ENCODE data around the gene INSL3. TPM values are rescaled to one million over a fixed set of nuclear protein-coding genes. Genes with fewer than 3 reads are reported as not detected.

Gene INSL3
- total and polyA plus RNA-seq, 2 of the 8 experiments (the other 6 are each of a cell fraction or from before 2014, with no cell fraction given): 0.41 to 1.5 TPM

- 98% methylated on average over 4 of the region's 4 CpGs; no CpG with 5 or more reads in 1 of the 2 experiments for WGBS, 2 experiments (ENCODE audit: extremely low coverage in 1 of 2, insufficient coverage in 1 of 2, insufficient read length in 1 of 2, insufficient replicate concordance in 2 of 2, low coverage in 1 of 2, low lambda C conversion rate in 2 of 2, missing lambda C conversion rate in 1 of 2)
- Histone ChIP-seq H2AFZ (ENCODE audit: low read length) (no peak overlapping the region), H3K79me1 (ENCODE audit: low read depth, low read length) (no peaks in the 10 kb centered on the region), H2BK5ac (ENCODE audit: low read depth, low read length) (no peak overlapping the region), H2BK20ac (ENCODE audit: low read length) (no peak overlapping the region), H3K18ac (ENCODE audit: extremely low read depth, low read length) (no peak overlapping the region), H4K8ac (ENCODE audit: extremely low read depth, insufficient read depth, low read length) (no peak overlapping the region), H4K5ac (ENCODE audit: insufficient read length, low read depth, low read length) (no peak overlapping the region), H2AK5ac (ENCODE audit: low read depth, low read length) (no peak overlapping the region), H3K27me3 (replicated peaks in 1 of 4; ENCODE audit: control insufficient read depth in 3 of 4, extremely low read depth in 1 of 4, insufficient read depth in 3 of 4, low read length in 3 of 4) (no peaks in the 10 kb centered on the region), H3K79me2 (ENCODE audit: control insufficient read depth in 1 of 2, insufficient read depth in 2 of 2, low read length in 2 of 2) (no peaks in the 10 kb centered on the region), H2BK12ac (ENCODE audit: low read depth, low read length) (no peak overlapping the region), H3K27ac (ENCODE audit: low read depth, low read length) (no peak overlapping the region), H3K4ac (replicated peaks; ENCODE audit: insufficient read length, low read depth, low read length) (no peak overlapping the region), H3K4me2 (ENCODE audit: insufficient read depth in 1 of 2, low read depth in 2 of 2, low read length in 2 of 2) (no peak overlapping the region), H3K9me3 (ENCODE audit: insufficient read depth in 2 of 2, low read depth in 1 of 2, low read length in 1 of 2) (no peaks in the 10 kb centered on the region), H3K36me3 (ENCODE audit: control insufficient read depth in 2 of 4, insufficient read depth in 4 of 4, low read length in 3 of 4) (no peaks in the 10 kb centered on the region), H3K56ac (replicated peaks; ENCODE audit: insufficient read length, low read depth, low read length) (no peak overlapping the region), H4K91ac (replicated peaks; ENCODE audit: insufficient read length, low read length) (no peak overlapping the region), H3K23ac (ENCODE audit: insufficient read length) (no peak overlapping the region), H3K4me1 (replicated peaks in 1 of 4; ENCODE audit: control insufficient read depth in 3 of 4, insufficient read depth in 4 of 4, low read length in 3 of 4) (no peaks in the 10 kb centered on the region), H3K9ac (replicated peaks in 1 of 4; ENCODE audit: extremely low read depth in 1 of 4, low read depth in 3 of 4, low read length in 3 of 4) (no peak overlapping the region), H3K14ac (ENCODE audit: insufficient read length) (no peak overlapping the region), H4K20me1 (replicated peaks in 1 of 2; ENCODE audit: control insufficient read depth in 1 of 2, insufficient read depth in 2 of 2, low read length in 2 of 2) (peaks cover 0 to 2% of the 10 kb centered on the region in 2 experiments), H2BK15ac (ENCODE audit: low read length) (no peak overlapping the region), H3K23me2 (ENCODE audit: low read depth, low read length) (no peaks in the 10 kb centered on the region), H2BK120ac (replicated peaks; ENCODE audit: low read depth, low read length) (no peak overlapping the region), H3K4me3 (ENCODE audit: extremely low read depth in 1 of 4, insufficient read depth in 2 of 4, low read depth in 3 of 4, low read length in 4 of 4) (no peak overlapping the region)
- FAIRE-seq (no peak), DNase-seq (ENCODE audit: low read depth in 1 of 2, low spot score in 2 of 2) (no peak)
- CTCF ChIA-PET (ENCODE audit: partially characterized antibody): interaction anchor here (0.6 to 1.8 kb wide), 7 partner anchors 9 to 150 kb away, joined by 3 to 5 read pairs (median 3); partner anchors contain the start of gene MAP1S
- peak; percentile 81 for TF ChIP-seq SP1 (IDR thresholded peaks at IDR 0.05; ENCODE audit: low read depth, low read length)
- peak; percentile 52; the same call in 1 of the 2 replicates for TF ChIP-seq CHD2 (IDR thresholded peaks at IDR 0.05; ENCODE audit: low read length)
- peak; percentile 48; the same call in 1 of the 2 replicates for TF ChIP-seq USF2 (IDR thresholded peaks at IDR 0.05; ENCODE audit: low read length)
- TF ChIP-seq KDM1A (IDR thresholded peaks at IDR 0.05; ENCODE audit: borderline replicate concordance, low read length): no peak
- no peak for TF ChIP-seq CBX5 (IDR thresholded peaks at IDR 0.05; ENCODE audit: low read depth, low read length)
- 0 out of 2 replicates have a peak, but pooled peaks have one; percentile 8 for TF ChIP-seq SP2 (IDR thresholded peaks at IDR 0.05; ENCODE audit: low read length)
- POLR2A ChIA-PET (ENCODE audit: partially characterized antibody): no interaction called here
These were observed 49.1 kb downstream of the INSL3 start for GRCh38 chr19:17772172-17772571.

All from H1 (cell line).